ENCODE results near the gene CDYL.

- TF ChIP-seq CTCF (IDR thresholded peaks at IDR 0.05 in 4 of 5, conservative IDR thresholded peaks at IDR 0.05 in 1 of 5): no peak
- TF ChIP-seq POLR2A (IDR thresholded peaks at IDR 0.05): no peak
These were observed 24.5 kb downstream of the CDYL start for GRCh38 chr6:4800662-4801061.

Measured in gastrocnemius medialis (tissue), 4 donors.